Hematopoietic multipotent progenitor cell treated with erythropoietin and hydrocortisone succinate and interleukin-3 and kit ligand, for 4 days (in vitro differentiated cells): ENCODE data around the gene GNB2.
"Not testable (repeated sequence)": the region's sequence is repeated elsewhere in the genome, so short reads cannot be mapped to it uniquely, and the experiment has no call there.

Experiments
- DNase-seq: peaks from one replicate; pipeline ENCODE4 v3.0.0-alpha.2; 2015

Gene GNB2

DNA sequence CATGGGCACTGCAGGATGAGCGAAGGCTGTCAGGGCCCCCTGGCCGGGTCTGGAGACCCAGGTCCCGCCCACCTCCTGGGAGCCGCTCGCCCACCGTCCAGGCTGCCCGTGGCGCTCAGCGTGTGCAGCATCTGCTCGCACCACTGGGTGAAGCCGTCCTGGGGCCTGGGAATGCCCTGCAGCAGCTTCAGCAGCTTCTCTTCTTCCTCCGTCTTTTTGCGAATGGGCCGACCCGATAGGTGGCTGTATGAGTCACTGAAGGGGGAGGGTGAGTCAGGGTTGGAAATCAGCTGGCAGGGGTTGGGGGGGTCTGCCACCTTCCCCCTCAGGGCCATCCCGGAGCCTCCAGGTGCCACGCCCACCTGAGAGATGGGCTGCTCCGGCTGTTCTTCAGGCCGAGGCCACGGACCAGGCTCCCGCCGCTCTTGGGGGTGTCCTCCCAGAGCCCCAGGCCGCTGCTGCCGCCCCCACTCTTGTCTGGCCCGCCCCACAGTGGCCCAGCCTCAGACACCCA lies 8.7 kb downstream of the GNB2 start:
- no peak for DNase-seq

DNA sequence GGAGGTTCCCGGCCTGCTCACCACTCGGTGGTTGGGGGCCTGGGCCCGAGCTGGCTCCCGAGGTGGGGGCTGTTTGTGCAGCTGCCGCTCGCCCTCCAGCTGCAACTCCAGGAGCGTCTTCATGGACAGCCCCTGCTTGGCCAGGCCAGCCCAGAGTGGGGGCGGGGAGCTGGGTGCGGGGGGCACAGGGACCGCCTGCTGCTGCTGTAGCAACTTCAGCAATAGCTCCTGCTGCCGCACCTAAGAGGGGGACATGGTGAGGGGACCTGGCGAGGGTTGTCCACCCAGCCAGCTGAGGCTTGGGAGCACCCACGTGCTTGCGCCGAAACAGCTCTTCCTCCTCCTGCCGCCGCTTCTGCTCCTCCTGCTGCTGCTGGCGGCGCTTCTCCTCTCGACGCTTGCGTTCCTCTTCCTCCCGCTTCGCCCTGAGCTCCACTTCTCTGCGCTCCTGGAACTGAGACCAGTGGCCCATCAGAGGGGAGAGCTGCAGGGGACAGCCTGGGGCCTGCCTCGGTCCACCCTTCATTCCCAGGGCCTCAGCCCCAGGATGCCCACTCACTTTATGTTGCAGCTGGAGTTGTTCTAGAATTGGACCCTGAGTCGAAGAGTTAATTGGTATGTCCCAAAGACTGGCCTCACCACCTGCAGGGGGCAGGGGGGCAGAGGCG lies 9.6 kb downstream of the GNB2 start:
- DNase-seq, result no peak

DNA sequence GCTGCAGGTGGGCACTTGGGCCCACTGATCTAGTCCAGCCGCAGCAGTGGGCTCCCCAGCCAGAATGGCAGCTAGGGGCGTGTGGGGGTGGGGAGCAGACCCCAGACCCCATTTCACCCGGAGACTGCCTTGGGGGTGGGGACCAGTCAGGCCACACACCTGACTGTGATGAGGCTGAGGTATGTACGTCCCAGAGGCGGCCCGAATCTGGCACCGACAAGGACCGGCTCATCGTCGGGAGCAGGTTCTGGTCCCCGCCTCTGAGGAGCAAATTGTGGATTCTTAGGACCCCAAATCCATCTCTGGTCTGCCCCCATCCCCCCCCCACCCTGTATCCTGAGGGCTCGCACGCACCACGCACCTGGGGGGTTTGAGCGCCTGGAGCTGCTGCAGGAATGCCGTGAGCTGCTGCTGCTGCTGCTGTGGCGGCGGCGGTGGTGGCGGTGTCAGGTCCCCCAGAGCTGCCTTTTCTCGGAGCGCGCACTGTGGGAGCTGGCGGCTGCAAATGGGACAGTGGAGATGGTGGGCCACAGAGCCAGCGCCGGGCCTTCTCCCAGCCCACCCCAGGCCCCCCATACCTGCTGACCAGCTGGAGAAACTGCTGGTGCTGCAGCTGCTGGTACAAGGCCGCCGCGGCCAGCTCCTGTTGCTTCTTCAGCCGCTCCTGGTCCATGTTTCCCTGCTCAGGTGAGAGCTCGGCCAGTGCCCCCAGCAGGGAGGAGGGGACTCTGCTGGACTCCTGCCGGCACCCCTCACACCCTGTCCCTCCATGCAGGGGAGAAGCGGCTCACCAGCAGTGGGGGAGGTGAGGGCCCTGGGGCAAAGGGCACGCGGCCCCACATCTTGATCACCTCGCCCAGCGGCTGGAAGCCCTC lies 10.4 kb downstream of the GNB2 start:
- DNase-seq, result no peak

DNA sequence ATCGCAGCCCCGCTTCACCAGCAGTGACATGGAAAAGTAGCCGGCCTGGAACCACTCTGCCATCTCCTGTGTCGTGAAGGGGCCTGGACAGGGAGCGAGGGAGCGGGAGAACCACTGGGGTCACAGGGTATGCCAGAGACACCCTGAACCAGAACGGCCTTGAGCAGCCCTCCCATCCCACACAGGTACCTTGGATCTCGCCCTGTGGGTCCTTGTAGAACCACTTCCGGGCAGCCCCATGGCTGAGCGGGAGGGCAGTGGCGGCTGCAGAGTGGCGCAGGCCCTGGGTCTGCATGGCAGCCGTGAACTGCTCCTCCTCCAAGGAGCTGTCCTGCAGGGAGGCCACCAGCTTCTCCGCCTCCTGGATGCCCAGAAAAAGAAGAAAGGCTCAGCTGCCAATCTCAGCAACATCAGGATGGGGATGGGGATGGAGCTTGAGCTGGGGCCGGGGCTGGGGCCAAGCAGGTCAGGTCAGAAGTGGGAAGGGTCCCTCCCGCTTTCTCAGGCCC lies 11.0 kb downstream of the GNB2 start:
- no peak for DNase-seq

DNA sequence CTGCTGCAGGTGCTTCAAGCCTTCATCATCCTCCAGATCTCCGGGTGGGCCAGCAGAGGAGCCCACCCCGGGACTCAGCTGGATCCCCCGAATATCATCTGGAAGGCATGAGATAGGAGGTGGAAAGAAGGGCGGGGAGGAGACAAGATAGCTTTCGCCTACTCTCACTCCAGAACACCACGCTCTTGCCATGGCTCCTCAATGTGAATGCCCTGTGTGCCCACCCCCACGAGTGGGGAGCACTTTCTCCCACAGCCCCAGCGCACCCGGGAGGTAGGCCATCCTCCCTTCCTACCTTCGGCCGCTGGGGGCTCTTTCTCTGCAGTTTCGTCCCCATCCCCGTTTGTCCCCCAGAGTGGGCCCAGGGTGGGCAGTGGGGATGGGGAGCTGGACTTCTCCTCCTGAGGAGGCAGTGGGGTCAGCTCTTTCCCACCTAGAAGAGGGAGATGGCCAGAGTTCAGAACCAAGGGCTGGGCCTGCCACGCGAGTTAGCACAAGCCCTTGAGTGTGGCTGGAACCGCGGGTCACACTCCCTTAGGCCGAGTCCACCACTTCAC lies 11.6 kb downstream of the GNB2 start:
- DNase-seq, result no peak

DNA sequence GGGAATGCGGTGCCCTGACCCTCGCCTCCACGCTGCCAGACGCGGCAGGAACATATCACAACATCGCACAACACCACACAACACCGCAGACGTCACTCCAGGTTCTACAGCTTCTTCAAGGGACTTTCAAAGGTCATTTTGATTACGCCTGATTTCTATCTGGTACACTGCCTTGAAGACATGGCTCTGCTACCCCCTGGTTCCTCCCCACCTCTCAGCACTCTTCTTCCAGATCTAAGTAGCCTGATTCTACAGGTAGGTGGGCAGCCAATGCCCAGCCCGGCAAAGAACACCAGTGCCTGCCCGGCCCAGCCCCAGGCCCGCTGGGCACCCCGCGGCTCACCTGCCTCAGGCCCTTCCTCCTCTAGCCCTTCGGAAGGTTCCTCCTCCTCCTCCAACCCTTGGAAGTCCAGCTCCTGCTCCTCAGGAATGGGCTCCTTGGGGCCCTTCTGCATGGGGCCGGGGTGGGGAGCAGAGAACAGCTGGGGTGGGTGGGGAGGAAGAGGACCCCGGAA lies 12.1 kb downstream of the GNB2 start:
- no peak for DNase-seq

DNA sequence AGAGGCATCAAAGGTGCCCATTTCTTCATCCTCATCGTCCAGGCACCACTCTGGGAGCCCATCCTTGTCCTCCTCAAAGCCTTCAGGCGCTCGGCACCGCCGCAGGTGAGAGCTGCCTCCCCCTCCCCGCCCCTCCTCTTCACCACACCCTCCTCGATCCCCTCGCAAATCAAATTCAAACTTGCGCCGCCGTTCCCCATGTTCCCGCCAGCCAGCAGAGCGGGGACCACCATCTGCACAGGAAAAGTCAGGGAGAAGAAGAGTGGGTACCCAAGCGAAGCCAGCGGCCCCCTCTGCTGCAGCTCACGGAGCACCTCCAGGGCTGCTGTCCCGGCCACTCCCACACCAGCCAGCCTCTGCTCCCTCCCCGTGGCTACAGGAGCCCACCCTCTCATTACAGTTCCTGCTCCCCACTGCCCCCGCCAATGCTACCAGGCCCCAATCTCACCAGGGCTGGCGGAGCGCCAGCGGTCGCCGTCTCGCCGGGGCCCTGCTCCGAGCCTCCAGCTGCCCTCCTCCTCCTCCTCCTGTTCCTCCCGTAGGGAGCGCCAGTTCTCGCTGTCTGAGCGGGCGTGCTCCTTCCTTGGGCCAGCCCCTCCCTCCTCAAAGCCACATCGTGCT lies 12.8 kb downstream of the GNB2 start:
- DNase-seq, result no peak

DNA sequence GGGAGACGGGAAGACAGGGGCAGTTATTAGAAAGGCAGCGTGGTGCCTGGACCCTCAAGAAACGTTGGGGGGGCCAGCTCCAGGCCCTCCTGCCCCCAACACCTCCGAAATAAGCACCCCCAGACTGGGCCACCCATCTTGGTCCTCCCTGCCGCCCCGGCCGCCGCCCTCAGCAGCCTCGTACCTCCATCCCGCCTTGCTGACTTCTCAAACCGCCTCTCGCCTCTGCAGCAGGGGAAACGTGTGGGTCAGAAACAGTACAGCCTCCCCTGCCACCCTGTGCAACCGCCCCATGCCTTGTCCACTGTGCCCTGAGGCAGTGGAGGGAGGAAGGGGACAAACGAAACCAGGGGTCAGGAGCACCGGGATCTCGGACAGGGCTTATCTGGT lies 13.3 kb downstream of the GNB2 start:
- no peak for DNase-seq

DNA sequence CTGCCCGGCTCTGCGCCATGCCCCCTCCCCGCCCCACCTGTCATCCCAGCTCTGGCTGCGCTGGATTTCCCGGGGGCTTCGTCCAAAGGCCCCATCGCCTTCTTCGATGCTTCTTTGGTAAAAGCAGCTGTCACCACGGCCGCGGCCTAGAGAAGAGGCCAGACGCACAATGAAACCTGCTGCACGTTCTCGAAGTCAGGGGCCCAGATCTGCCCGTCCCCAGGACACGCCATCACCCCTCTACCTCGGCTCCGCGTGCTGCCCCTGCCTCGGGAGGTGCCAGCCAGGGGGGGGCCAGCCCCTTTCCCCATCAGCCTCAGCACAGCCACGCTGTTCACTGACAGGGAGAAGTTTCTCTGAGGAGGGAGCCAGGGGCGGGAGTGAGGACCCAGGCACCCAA lies 13.7 kb downstream of the GNB2 start:
- no peak for DNase-seq

DNA sequence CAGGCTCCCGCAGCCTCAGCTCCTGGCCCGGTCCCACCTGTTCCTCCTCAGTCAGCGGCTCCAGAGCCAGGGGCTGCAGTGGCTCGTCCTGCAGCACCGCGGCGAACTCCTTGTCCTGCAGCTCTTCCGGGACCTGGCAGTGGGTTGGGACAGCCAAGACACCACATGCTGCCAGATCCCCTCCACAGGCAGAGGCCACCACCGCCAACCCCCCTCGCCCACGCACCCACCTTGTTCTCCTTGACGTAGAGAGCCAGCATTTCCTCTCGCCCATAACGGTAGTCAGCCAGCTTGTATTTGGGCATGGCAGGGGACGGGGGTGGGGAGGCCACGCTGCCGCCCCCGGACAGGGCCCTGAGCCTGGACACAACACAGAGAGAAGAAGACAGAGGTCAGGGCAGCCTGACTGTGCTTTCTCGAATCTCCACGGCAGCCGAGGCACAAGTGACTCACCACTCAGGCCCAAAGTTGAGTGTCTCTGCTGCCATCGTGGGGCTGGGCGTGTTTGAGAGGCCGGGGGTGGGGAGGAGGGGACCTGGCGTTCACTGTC lies 14.3 kb downstream of the GNB2 start:
- DNase-seq, result no peak

DNA sequence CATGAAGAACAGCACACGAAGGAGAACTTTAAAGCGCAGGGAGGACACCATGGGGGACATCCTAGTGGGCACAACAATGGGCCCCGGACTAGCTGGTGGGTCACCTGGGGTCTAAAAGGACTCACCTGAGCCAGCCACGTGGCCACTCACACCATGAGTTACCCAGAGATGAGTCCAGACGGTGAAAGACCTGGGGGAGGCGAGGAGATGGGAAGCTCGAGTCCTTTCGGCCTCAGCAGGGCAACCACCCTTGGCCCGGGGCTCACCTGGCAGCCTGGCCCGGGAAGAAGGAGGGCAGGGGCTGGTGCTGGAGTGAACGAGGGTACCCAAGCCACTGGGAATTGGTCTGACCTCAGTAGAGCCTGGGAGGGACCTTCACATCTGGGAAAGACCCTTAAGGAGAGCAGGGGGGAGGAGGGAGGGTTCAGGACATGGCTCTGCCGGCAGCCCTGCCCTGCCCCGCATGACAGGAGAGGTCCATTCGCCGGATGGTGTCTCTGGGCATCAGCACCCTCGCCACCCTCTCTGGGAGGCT lies 14.9 kb downstream of the GNB2 start:
- DNase-seq, result no peak

DNA sequence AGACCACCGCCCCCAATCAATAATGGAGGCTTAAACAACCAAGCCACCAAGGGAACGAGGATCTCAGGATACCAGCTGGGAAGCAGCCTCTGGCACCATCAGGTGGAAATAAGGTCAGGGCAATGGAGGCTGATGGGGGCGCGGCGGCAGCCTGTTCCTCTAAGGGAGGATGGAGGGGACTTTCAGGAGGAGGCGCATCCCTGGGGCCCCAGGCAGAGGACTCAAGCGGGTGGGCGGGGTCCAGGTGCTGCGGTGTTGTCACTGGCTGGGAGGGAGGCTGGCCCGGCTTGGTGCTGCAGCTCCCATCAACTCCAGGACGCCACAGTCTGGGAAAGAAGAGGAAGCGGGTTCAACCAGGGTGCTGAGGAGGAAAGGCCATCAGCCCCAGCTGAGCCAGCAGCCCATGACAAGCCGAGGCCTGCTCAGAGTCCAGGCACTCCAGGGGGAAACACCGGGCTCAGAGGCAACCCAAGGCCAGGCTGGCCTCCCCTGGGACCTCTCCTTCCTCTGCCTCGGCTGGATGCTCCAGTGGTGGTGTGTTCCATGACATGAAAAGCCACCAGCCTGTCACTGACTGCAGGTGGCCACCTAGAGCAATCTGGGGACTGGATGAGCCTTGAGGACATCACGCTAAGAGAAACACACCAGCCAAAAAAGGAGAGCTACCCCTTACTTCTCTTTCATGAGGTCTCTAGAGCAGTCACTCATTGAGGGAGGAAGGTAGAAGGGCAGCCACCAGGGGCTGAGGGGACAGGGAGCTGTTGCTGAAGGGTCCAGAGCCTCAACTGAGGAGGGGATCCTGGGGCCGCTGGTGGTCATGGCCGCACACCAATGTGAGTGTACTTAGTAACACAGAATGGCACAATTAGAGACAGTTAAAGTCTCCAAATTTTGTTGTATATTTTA lies 15.9 kb downstream of the GNB2 start:
- DNase-seq, result no peak

DNA sequence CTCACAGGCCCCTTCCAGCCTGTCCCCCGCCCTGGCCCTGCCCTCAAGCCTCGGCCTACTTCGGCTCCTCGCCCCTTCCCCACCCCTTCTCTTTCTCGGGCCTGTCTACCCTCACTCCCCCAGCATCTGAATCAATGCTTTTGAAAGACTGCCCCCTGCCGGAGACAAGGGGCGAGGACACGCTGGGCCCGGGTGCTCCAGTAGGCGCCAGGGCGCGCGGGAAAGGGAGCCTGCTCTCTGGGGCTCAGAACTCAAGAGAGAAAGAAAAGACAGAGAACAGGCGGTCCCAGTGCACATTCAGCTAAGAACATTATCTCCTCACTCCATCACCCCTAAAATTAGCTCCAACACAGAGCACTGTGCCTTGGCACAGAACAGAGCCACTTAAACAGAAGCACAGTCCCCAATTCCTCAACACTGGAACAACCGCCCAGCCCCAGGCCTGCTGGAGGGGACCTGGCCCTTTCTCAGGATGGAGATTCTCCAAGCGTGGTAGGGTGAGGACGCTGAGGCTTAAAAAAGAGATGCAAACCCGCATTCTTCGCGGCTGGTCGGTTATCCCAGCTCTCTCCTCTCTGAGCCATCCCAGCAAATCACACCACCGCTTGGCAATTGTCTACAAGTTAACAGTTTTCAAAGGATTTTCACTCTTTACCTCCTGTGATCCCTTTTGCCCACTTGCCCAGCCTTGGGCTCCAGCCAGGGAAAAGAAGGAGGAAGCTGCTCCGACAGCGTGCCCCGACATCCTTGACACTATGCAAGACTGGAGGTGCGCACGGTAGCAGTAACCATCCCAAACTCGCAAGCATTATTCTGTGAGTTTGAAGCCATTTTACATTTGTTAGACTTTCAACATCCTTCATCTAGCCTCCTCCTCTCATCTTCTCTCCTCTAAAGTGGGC lies 18.4 kb downstream of the GNB2 start:
- DNase-seq, result peak; percentile 93

DNA sequence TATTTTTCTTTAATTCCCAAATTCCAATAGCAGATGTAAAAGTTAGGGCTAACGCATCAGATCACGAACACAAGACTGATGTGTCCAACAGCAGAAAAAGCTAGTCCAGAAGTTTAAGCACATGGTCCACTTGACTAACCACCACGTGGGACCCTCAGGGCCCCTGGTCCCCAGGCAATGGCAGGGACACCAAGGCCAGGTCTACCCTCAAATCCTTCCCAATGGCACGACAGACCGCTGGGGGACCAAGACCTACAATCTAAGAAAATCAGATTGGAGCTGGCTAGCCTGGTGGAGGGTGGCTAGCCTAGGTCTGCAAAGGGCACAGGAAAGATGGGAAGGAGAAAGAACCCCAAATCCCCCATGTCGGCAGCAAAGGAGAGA lies 19.0 kb downstream of the GNB2 start:
- DNase-seq, result no peak

DNA sequence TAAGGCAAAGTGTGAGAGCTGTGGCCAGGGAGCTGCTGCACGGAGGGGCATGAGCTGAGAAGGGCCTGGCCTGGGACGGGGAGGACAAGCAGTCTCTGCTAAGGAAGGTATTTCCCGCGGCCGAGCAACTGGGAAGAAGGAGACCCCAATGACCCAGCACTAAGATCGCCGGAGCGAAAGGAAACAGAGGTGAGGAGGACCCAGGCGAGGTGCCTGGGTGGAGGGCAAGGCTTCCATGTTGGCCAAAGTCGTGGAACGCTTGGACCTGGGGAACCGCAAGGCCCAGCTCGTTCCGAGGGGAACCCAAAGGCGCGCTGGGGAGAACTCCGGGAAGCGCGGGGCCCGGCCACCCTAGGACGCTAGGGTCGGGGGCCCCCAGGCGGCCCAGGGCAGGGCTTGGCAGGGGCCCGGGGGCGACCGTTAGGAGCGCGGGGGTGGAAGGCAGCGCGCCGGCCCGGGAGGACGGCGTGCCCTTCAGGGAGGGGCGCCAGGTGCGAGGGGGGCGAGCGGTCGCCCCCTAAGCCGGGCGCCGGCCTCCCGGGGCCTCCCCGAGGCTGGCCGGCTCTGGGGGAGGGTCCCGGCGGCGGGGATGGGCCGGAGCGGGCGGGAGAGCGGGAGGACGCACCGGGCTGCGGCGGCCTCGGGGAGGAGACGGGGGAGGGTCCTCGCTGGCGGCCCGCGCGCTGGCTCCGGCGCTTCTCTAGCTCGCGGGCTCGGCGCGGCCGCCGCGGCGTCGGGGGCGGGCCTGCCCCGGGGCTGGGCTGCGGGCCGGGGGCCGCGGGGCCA lies 20.0 kb downstream of the GNB2 start:
- DNase-seq, result peak; percentile 25

DNA sequence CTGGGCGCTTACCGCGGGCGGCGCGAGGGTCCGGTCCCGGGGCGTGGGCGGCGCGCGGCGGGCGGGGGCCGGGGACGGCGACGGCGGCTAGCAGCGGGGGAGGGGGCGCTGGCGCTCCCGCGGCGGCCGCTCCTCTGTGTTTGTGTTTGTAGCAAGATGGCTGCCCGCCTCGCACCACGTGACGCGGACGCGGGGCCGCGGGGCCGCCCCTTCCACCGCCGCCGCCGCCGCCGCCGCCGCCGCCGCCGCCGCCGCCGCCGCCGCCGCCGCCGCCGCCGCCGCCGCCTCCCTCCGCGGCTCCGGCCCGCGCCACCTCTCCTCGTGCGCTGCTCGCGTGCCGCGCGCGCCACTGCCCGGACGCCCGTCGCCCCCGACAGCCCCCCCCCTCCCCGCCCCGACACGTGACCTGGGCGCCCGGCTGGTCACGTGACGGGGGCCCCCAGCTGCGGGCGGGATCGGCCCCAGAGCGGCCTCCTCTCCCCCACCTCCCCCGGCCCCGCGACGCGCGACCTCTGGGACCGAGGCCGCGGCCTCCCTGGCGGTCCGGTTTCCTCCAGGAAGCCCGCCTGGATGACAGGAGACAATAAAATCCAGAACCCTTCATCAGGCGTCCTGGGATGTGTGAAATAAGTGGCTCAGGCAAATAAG lies 20.7 kb downstream of the GNB2 start, which contains the start of gene GIGYF1:
GIGYF1 (minus strand) TSS at position 153 of the 648 bp plus-strand sequence. CDS start 6,012 bp downstream, outside the sequence.
- DNase-seq, result peak; percentile 86

DNA sequence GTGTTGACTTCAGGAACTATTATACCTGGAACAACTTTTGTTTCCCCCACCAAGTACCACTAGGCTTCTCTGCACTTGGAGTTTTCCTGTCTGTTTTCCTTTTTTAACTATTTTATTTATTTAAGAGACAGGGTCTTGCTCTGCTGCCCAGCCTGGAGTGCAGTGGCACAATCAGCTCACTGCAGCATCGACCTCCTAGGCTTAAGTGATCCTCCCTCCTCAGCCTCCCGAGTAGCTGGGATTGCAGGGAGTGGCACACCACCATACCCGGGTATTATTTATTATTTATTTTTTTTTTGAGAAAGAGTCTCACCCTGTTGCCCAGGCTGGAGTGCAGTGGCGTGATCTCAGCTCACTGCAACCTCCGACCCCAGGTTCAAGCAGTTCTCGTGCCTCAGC lies 22.6 kb downstream of the GNB2 start:
- DNase-seq, result no peak

DNA sequence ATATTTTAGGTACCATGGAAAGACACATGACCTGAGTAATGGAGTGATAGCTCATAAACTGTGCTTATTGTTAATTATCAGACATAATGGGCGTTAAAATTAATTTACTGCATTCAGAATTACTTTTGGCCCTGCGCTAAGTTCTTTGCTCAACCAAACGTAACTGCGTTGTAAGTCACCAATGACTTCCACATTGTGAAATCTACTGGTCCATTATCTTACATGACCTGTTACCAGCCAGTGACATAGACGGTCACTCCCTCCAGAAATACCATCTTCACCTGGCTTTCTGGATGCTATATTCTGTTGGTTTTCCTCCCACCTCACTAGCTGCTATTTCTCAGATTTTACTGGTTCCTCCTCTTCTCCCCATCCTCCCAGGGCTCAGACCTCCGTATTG lies 25.5 kb downstream of the GNB2 start:
- DNase-seq, result no peak

DNA sequence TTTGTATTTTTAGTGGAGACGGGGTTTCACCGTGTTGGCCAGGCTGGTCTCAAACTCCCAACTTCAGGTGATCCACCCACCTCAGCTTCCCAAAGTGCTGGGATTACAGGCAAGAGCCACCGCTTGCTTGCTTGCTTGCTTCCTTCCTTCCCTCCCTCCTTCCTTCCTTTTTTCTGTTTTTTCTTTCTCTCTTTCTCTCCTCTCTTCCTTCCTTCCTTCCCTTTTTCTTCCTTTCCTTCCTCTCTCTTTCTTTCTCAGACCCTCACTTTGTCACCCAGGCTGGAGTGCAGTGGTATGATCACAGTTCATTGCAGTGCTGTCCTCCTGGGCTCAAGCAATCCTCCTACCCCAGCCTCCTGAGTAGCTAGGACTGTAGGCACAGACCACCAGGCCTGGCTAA lies 27.5 kb downstream of the GNB2 start:
- not testable (repeated sequence) for DNase-seq
